PC-9 (cell line): ENCODE measurements around the gene SKI.

Experiments used
- EZH2 ChIP-seq: fragments of 200-600 bp; sonication (generic); IDR thresholded peaks from 2 replicates; pipeline ENCODE4 v1.8.0; 2017; ENCODE audit warnings: antibody characterized with exemption, low read depth
- TF ChIP-seq, protein P1 (sequence below): fragments of 200-600 bp; sonication (generic); conservative IDR thresholded peaks from 2 replicates; pipeline ENCODE4 v1.6.1; 2017; ENCODE audit warnings: mixed run types, antibody characterized with exemption, mild to moderate bottlenecking, moderate library complexity

DNA sequence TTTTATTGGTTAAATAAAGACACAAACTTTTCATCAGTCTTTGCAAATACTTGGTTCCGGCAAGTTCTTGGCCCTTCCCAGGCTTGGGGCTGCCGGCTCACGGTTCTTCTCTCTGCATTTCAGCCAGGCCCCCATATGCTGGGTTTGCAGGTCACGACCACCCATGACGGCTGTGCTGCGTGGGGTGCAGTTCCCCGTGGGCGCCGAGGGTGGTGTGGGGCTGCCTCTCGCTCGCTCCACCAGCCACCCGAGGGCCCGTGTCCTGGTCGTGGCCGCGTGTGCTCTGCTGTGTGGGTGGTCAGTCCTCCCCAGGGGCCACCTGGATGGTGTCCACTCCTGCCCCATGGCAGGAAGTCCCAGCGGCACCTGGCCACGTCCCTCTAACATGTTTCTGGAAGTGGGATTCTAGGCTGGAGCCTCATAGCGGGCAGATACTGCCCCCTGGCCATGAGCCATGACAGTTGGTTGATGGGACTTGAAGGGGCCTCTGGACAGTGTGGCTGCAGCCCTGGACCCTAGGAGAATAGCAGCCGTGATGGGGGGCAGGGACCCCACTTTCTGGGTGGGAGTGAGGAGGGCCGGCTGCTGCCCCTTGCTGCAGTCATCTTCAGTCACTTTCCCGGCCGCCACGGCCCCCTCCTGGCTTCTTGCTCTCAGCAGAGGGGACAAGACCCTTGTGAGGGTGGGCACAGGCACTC lies 46.3 kb downstream of the SKI start:
- TF ChIP-seq, protein P1, sequence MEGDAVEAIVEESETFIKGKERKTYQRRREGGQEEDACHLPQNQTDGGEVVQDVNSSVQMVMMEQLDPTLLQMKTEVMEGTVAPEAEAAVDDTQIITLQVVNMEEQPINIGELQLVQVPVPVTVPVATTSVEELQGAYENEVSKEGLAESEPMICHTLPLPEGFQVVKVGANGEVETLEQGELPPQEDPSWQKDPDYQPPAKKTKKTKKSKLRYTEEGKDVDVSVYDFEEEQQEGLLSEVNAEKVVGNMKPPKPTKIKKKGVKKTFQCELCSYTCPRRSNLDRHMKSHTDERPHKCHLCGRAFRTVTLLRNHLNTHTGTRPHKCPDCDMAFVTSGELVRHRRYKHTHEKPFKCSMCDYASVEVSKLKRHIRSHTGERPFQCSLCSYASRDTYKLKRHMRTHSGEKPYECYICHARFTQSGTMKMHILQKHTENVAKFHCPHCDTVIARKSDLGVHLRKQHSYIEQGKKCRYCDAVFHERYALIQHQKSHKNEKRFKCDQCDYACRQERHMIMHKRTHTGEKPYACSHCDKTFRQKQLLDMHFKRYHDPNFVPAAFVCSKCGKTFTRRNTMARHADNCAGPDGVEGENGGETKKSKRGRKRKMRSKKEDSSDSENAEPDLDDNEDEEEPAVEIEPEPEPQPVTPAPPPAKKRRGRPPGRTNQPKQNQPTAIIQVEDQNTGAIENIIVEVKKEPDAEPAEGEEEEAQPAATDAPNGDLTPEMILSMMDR: no peak
- no peak for TF ChIP-seq EZH2
